ENCODE data around the gene C1orf167. TPM values are rescaled to one million over a fixed set of nuclear protein-coding genes. Genes with fewer than 3 reads are reported as not detected.

The C1orf167 gene
- polyA plus RNA-seq, 1 experiment: 0.11 TPM

GRCh38 chr1:11738783-11739182, 23.2 kb upstream of the C1orf167 start:
- no peak for DNase-seq (ENCODE audit: low read depth, low spot score)
- Histone ChIP-seq H3K27ac (ENCODE audit: low read depth, low read length) (no peak overlapping the region), H3K4me3 (ENCODE audit: low read depth, low read length) (no peak overlapping the region), H3K27me3 (ENCODE audit: control insufficient read depth, insufficient read depth, low read length) (no peaks in the 10 kb centered on the region), H3K9me3 (ENCODE audit: control insufficient read depth, insufficient read depth, low read length) (no peaks in the 10 kb centered on the region; the same call in 1 of the 2 replicates)
- TF ChIP-seq, protein P1, sequence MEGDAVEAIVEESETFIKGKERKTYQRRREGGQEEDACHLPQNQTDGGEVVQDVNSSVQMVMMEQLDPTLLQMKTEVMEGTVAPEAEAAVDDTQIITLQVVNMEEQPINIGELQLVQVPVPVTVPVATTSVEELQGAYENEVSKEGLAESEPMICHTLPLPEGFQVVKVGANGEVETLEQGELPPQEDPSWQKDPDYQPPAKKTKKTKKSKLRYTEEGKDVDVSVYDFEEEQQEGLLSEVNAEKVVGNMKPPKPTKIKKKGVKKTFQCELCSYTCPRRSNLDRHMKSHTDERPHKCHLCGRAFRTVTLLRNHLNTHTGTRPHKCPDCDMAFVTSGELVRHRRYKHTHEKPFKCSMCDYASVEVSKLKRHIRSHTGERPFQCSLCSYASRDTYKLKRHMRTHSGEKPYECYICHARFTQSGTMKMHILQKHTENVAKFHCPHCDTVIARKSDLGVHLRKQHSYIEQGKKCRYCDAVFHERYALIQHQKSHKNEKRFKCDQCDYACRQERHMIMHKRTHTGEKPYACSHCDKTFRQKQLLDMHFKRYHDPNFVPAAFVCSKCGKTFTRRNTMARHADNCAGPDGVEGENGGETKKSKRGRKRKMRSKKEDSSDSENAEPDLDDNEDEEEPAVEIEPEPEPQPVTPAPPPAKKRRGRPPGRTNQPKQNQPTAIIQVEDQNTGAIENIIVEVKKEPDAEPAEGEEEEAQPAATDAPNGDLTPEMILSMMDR (IDR thresholded peaks at IDR 0.05; ENCODE audit: low read depth, low read length): no peak
- POLR2A ChIA-PET: no interaction called here
- CTCF ChIA-PET: no interaction called here

DNA sequence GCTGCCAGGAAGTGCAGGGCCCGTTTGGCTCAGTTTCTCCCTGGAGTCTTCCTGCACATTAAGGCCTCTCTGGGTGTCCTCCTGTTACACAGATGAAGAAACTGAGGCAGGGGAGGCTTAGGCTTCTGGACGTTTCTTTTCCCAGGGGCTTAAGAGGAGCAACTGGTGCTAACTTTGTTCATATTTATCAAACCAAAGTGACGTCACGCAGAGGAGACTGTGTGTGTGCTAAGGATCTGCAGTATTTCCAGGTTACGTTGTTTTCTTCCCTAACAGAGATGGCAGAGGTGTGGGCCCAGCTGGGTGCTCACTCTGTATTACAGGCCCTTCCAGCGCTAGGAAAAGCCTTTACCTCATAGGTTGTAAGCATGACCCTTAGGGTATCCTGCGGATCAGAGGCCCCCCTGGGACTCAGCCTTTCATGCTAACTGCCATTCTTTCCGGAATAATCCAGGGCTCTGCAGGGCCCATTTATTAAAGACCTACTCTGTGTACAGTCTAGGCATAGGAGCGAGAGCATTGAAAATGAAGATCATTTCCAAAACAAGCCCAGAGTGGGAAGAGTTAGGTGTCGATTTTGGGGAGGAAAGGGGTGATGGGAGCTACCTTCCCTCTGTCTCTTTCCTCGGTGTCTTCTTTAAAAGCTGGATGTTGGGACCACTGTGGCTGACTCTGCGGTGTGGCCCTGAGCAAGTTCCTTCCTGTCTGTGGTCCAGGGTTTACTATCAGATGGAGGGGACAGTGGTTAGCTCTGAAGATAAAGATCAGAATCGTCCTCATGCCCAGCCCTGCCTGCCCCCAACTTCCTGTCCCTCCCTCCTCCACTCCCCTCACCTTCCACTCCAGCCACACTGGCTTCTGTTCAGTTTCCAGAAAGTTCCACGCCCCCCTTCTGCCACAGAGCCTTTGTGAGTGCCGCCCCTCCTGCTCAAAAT, 21.5 kb upstream of the C1orf167 start:
- H3K4me3 ChIP-seq (ENCODE audit: low read depth, low read length): no peak overlapping the region
- H3K9me3 ChIP-seq (ENCODE audit: control insufficient read depth, insufficient read depth, low read length): no peaks in the 10 kb centered on the region; the same call in 1 of the 2 replicates
- H3K27ac ChIP-seq (ENCODE audit: low read depth, low read length): no peak overlapping the region
- no peak for DNase-seq (ENCODE audit: low read depth, low spot score)
- CTCF ChIA-PET: no interaction called here
- no peaks in the 10 kb centered on the region for H3K27me3 ChIP-seq (ENCODE audit: control insufficient read depth, insufficient read depth, low read length)
- TF ChIP-seq, protein P1 (IDR thresholded peaks at IDR 0.05; ENCODE audit: low read depth, low read length): no peak
- POLR2A ChIA-PET: no interaction called here

DNA sequence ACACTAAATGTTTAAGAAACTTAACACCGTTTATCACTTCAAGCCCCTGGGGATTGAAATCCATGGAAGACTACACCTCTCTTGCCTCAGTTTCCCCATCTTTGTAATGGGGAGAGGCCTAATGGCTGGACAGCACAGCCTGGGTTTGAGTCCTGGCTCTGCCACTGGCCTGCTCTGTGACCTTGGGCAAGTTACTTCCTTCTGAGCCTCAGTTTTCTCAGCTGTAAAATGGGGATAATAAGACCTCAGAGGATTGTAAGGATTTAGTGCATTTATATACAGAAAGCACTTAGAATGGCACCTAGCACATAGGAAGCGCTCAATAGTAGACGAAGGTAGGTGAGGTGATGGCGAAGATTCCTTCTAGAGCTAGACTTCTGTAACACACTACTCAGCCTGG, 20.5 kb upstream of the C1orf167 start:
- TF ChIP-seq, protein P1 (IDR thresholded peaks at IDR 0.05; ENCODE audit: low read depth, low read length): no peak
- Histone ChIP-seq H3K27ac (ENCODE audit: low read depth, low read length) (no peak overlapping the region), H3K9me3 (ENCODE audit: control insufficient read depth, insufficient read depth, low read length) (no peaks in the 10 kb centered on the region; the same call in 1 of the 2 replicates), H3K4me3 (ENCODE audit: low read depth, low read length) (no peak overlapping the region), H3K27me3 (ENCODE audit: control insufficient read depth, insufficient read depth, low read length) (no peaks in the 10 kb centered on the region)
- DNase-seq (ENCODE audit: low read depth, low spot score): no peak
- CTCF ChIA-PET: no interaction called here
- POLR2A ChIA-PET: no interaction called here

DNA sequence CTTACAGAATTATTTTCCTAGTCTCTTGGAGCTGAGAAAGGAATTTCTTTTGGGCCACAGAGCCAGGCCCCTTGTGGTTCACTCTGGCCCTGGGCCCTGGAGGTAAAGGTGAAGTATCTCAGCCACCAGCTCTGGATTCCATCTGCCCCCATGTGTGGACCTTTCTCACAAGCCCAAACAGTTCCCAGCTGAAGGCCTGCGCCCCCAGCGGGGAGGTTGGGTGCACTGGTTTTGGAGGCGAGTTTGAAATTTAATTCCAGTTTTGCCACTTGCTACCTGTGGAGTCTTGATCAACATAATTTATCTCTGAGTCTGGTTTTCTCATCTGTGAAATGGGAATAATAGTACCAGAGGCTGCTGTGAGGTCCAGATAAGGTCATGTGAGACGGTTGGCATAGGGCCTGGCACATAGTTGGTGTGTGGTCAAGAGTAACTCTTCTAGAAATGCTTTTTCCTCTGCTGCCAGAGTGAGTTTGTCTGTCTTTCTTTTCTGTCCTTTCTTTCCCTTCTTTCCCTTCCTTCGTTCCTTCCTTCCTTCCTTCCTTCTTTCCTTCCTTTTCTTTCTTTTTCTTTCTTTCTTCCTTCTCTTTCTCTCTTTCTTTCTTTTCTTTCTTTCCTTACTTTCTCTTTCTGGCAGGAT, 20.0 kb upstream of the C1orf167 start:
- DNase-seq (ENCODE audit: low read depth, low spot score): no peak
- POLR2A ChIA-PET: no interaction called here
- TF ChIP-seq, protein P1 (IDR thresholded peaks at IDR 0.05; ENCODE audit: low read depth, low read length): no peak
- no peak overlapping the region for H3K4me3 ChIP-seq (ENCODE audit: low read depth, low read length)
- no peaks in the 10 kb centered on the region for H3K27me3 ChIP-seq (ENCODE audit: control insufficient read depth, insufficient read depth, low read length)
- CTCF ChIA-PET: no interaction called here
- no peak overlapping the region for H3K27ac ChIP-seq (ENCODE audit: low read depth, low read length)
- no peaks in the 10 kb centered on the region for H3K9me3 ChIP-seq (ENCODE audit: control insufficient read depth, insufficient read depth, low read length)

DNA sequence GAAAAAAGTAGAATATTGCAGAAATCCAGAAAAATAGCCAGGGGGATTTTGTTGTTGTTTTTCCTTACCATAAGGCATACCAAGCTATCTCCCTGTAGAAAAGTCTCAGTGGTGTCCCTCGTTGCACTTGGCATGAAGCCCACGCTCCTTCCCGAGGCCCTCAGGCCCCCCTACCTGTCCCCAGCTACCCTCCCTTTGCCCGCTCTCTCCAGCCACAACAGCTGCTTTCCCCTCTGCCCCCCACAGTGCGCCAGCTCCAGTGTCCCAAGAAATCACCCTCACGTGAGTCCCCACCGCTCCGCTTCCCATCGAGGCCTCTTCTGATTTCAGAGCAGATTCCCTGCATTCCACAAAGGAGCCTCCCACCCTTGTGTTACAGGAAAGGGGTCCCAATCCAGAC, 17.7 kb upstream of the C1orf167 start:
- TF ChIP-seq, protein P1 (IDR thresholded peaks at IDR 0.05; ENCODE audit: low read depth, low read length): no peak
- H3K4me3 ChIP-seq (ENCODE audit: low read depth, low read length): no peak overlapping the region
- no peaks in the 10 kb centered on the region for H3K9me3 ChIP-seq (ENCODE audit: control insufficient read depth, insufficient read depth, low read length)
- POLR2A ChIA-PET: no interaction called here
- H3K27ac ChIP-seq (ENCODE audit: low read depth, low read length): no peak overlapping the region
- CTCF ChIA-PET: no interaction called here
- DNase-seq (ENCODE audit: low read depth, low spot score): no peak
- H3K27me3 ChIP-seq (ENCODE audit: control insufficient read depth, insufficient read depth, low read length): no peaks in the 10 kb centered on the region
